SK-N-SH (cell line): ENCODE data around the gene PIAS1. TPM values are rescaled to one million over a fixed set of nuclear protein-coding genes. Genes with fewer than 3 reads are reported as not detected.

Experiments used
- CTCF ChIA-PET: fragments of 300-600, 350-600 bp; formaldehyde crosslinking; extraction: SDS; loops from one replicate; lab custom pipeline; 2021; lab: Yijun Ruan, JAX
- POLR2A ChIA-PET: fragments of 350-600 bp; sonication (Branson Sonifier 250); formaldehyde crosslinking; extraction: SDS; loops from one replicate; lab custom pipeline; 2020; ENCODE audit warnings: antibody characterized with exemption, inconsistent platforms; lab: Yijun Ruan, JAX
- DNase-seq: peaks from one replicate; pipeline ENCODE4 v3.0.0; 2012
- H2AFZ ChIP-seq: fragments of 200-600 bp; sonication (generic); 2 replicates; pipeline ENCODE4 v1.8.1; 2016; ENCODE audit warnings: antibody characterized with exemption, mild to moderate bottlenecking, low read depth
- H3F3A ChIP-seq: fragments of 200-600 bp; sonication (generic); replicated peaks from 2 replicates; pipeline ENCODE3; 2016; ENCODE audit warnings: antibody characterized with exemption, mild to moderate bottlenecking; ENCODE audit not compliant: insufficient read depth
- H3K27ac ChIP-seq, 2 experiments: fragments of 200-500 bp in 1 of 2; fragments of 200-600 bp in 1 of 2; sonication (Bioruptor generic) in 1 of 2; sonication (generic), shearing (Covaris generic) in 1 of 2; 2 replicates each; pipeline versions ENCODE4 v1.5.1 to v1.6.1; 2014 to 2016; ENCODE audit warnings: low read depth in 2 of 2, inconsistent platforms in 1 of 2, low read length in 1 of 2, mild to moderate bottlenecking in 1 of 2, mixed read lengths in 1 of 2
- H3K27me3 ChIP-seq: fragments of 200-600 bp; sonication (generic), shearing (Covaris generic); 2 replicates; pipeline ENCODE4 v1.6.1; 2016; ENCODE audit warnings: mixed run types; ENCODE audit not compliant: insufficient read depth
- H3K36me3 ChIP-seq, 2 experiments: fragments of 200-500 bp in 1 of 2; fragments of 200-600 bp in 1 of 2; sonication (Bioruptor generic) in 1 of 2; sonication (generic) in 1 of 2; replicated peaks in 1 of 2; 2 replicates each; pipeline versions ENCODE3 to v1.5.1; 2014 to 2016; ENCODE audit warnings: low read length in 1 of 2, mild to moderate bottlenecking in 1 of 2; ENCODE audit not compliant: insufficient read depth in 2 of 2, control insufficient read depth in 1 of 2
- H3K4me1 ChIP-seq, 2 experiments: fragments of 200-500 bp in 1 of 2; fragments of 200-600 bp in 1 of 2; sonication (Bioruptor generic) in 1 of 2; sonication (generic), shearing (Covaris generic) in 1 of 2; 2 replicates each; pipeline versions ENCODE4 v1.5.1 to v1.6.1; 2014 to 2016; ENCODE audit warnings: low read depth in 1 of 2, low read length in 1 of 2, mixed run types in 1 of 2; ENCODE audit not compliant: insufficient read depth in 2 of 2, control insufficient read depth in 1 of 2
- H3K4me2 ChIP-seq: fragments of 200-600 bp; sonication (generic), shearing (Covaris generic); 2 replicates; pipeline ENCODE4 v1.6.1; 2017; ENCODE audit warnings: mixed run types
- H3K4me3 ChIP-seq, 2 experiments: fragments of 200-500 bp in 1 of 2; fragments of 200-600 bp in 1 of 2; sonication (Bioruptor generic) in 1 of 2; sonication (generic), shearing (Covaris generic) in 1 of 2; 2 replicates each; pipeline versions ENCODE4 v1.5.1 to v1.8.1; 2014 to 2016; ENCODE audit warnings: low read depth in 2 of 2, inconsistent platforms in 1 of 2, low read length in 1 of 2, mild to moderate bottlenecking in 1 of 2, mixed read lengths in 1 of 2, moderate library complexity in 1 of 2
- H3K79me2 ChIP-seq: fragments of 200-600 bp; sonication (generic); 2 replicates; pipeline ENCODE4 v1.8.1; 2017; ENCODE audit warnings: mild to moderate bottlenecking; ENCODE audit not compliant: insufficient read depth
- H3K9ac ChIP-seq: fragments of 200-600 bp; sonication (generic); 2 replicates; pipeline ENCODE4 v1.6.1; 2017; ENCODE audit warnings: mixed run types
- H3K9me2 ChIP-seq: fragments of 200-600 bp; sonication (generic); 2 replicates; pipeline ENCODE4 v1.6.1; 2017; ENCODE audit warnings: mixed run types
- H3K9me3 ChIP-seq: fragments of 200-600 bp; sonication (generic); 2 replicates; pipeline ENCODE4 v1.6.1; 2017; ENCODE audit warnings: mixed run types, mild to moderate bottlenecking, moderate library complexity
- H4K20me1 ChIP-seq: fragments of 200-600 bp; sonication (generic); 2 replicates; pipeline ENCODE4 v1.6.1; 2017; ENCODE audit warnings: mild to moderate bottlenecking, mixed run types; ENCODE audit not compliant: insufficient read depth
- CHD2 ChIP-seq: fragments of 150-350 bp; IDR thresholded peaks from 2 replicates; pipeline ENCODE4 v1.6.1; 2018; ENCODE audit warnings: low read length; ENCODE audit not compliant: partially characterized antibody
- EP300 ChIP-seq, 2 experiments: IDR thresholded peaks; 2 replicates each; pipeline versions ENCODE4 v1.4.0 to v1.6.1; 2012; ENCODE audit warnings: borderline replicate concordance in 1 of 2, low read depth in 1 of 2, low read length in 1 of 2
- GABPA ChIP-seq: IDR thresholded peaks from 2 replicates; pipeline ENCODE4 v1.4.0; 2012; ENCODE audit warnings: low read depth, mild to moderate bottlenecking
- JUND ChIP-seq: IDR thresholded peaks from 2 replicates; pipeline ENCODE4 v1.4.0; 2012
- NFIC ChIP-seq: IDR thresholded peaks from 2 replicates; pipeline ENCODE4 v1.4.0; 2012; ENCODE audit warnings: borderline replicate concordance
- NRF1 ChIP-seq: IDR thresholded peaks from 2 replicates; pipeline ENCODE4 v1.6.1; 2012; ENCODE audit warnings: low read depth, mild to moderate bottlenecking, low read length
- PBX3 ChIP-seq: IDR thresholded peaks from 2 replicates; pipeline ENCODE4; 2012
- RAD21 ChIP-seq: IDR thresholded peaks from 2 replicates; pipeline ENCODE4 v1.6.1; 2012; ENCODE audit warnings: mild to moderate bottlenecking, low read length
- REST ChIP-seq: IDR thresholded peaks from 2 replicates; pipeline ENCODE4 v1.6.1; 2012; ENCODE audit warnings: mild to moderate bottlenecking, low read depth, low read length, moderate library complexity
- RFX5 ChIP-seq: IDR thresholded peaks from 2 replicates; pipeline ENCODE4 v1.6.1; 2012; ENCODE audit warnings: mild to moderate bottlenecking, improper control_type of control experiment, low read length
- SIN3A ChIP-seq: IDR thresholded peaks from 2 replicates; pipeline ENCODE4 v1.6.1; 2012; ENCODE audit warnings: low read depth, mild to moderate bottlenecking, low read length, moderate library complexity, borderline replicate concordance
- TCF12 ChIP-seq: IDR thresholded peaks from 2 replicates; pipeline ENCODE4 v1.4.0; 2012
- TEAD4 ChIP-seq: IDR thresholded peaks from 2 replicates; pipeline ENCODE4 v1.4.0; 2012; ENCODE audit warnings: mild to moderate bottlenecking, borderline replicate concordance; ENCODE audit not compliant: insufficient read depth
- USF2 ChIP-seq: fragments of 150-350 bp; IDR thresholded peaks from 2 replicates; pipeline ENCODE4 v1.6.1; 2017; ENCODE audit warnings: antibody characterized with exemption, low read length, low read depth, borderline replicate concordance
- YY1 ChIP-seq: IDR thresholded peaks from 2 replicates; pipeline ENCODE4 v1.4.0; 2012; ENCODE audit warnings: low read depth, mild to moderate bottlenecking
- ZBTB33 ChIP-seq: IDR thresholded peaks from 2 replicates; pipeline ENCODE4 v1.4.0; 2012; ENCODE audit warnings: low read depth, borderline replicate concordance
- WGBS: methylation state at CpG from one replicate; pipeline ENCODE4 v1.1.6; 2017; ENCODE audit warnings: low lambda C conversion rate; 5-methylcytosine and 5-hydroxymethylcytosine counted together
- polyA plus RNA-seq, 3 experiments: library from polyadenylated mRNA; depleted of rRNA; stranded (reverse); fragments of >200 nt; gene quantifications; 2 replicates each; pipeline ENCODE4 v1.2.3, GENCODE V29; 2012

PIAS1 gene
- polyA plus RNA-seq, 1 of the 3 experiments (the other 2 are of a cell fraction) = 9.0 TPM

GRCh38 chr15:68054628-68055223 is 611 bp downstream of the PIAS1 start:
- H3K79me2 ChIP-seq = peaks cover 56% of the 10 kb centered on the region
- CTCF ChIA-PET = interaction anchor here (0.6 to 3.3 kb wide), 6 partner anchors 76 to 212 kb away, joined by 3 to 18 read pairs (median 4); no protein-coding TSS in a partner anchor

More at GRCh38 chr15:68054628-68055223, 611 bp downstream of the PIAS1 start:
- peak; percentile 84 for DNase-seq
- Histone ChIP-seq H3F3A (peaks cover 2% of the 10 kb centered on the region), H4K20me1 (peaks cover 40% of the 10 kb centered on the region)
- TF ChIP-seq JUND (no peak), RAD21 (no peak), SIN3A (no peak), EP300 (IDR thresholded peaks at IDR 0.05; ENCODE audit: borderline replicate concordance in 1 of 2, low read depth in 1 of 2, low read length in 1 of 2) (no peak), USF2 (no peak), GABPA (no peak), NRF1 (no peak), ZBTB33 (no peak), RFX5 (no peak), REST (no peak), NFIC (no peak), YY1 (no peak), CHD2 (no peak), PBX3 (no peak), TCF12 (no peak), TEAD4 (no peak)
- TF ChIP-seq, all 33 proteins: peak for 0
- peak overlapping the region; percentile 92 for H3K4me2 ChIP-seq
- peak overlapping the region; percentile 77 to 92 for H3K27ac ChIP-seq
- peak overlapping the region; percentile 84 to 88 for H3K4me3 ChIP-seq
- H2AFZ ChIP-seq = peak overlapping the region; percentile 82
- peaks cover 0 to 12% of the 10 kb centered on the region in 2 experiments; a peak in 3 of 4 replicates for H3K4me1 ChIP-seq
- POLR2A ChIA-PET = interaction anchor here (1.5 kb wide), 1 partner anchor 87 kb away, joined by 6 read pairs; no protein-coding TSS in a partner anchor
- peak overlapping the region; percentile 84 for H3K9ac ChIP-seq
- H3K36me3 ChIP-seq = no peaks in the 10 kb centered on the region
- H3K9me3 ChIP-seq = no peaks in the 10 kb centered on the region
- no peaks in the 10 kb centered on the region for H3K27me3 ChIP-seq
- WGBS = 0% methylated on average over 5 of the region's 33 CpGs
- no peaks in the 10 kb centered on the region for H3K9me2 ChIP-seq
